HepG2 (cell line): ENCODE measurements around the gene PPP1R1B. TPM values are rescaled to one million over a fixed set of nuclear protein-coding genes. Genes with fewer than 3 reads are reported as not detected.

Experiments used
- AHR ChIP-seq: IDR thresholded peaks from 2 replicates; pipeline ENCODE4 v1.6.1; 2018; ENCODE audit warnings: missing genetic modification reagents, missing compliant biosample characterization
- CREBL2 ChIP-seq: sonication (generic); formaldehyde crosslinking; IDR thresholded peaks from 2 replicates; pipeline ENCODE4 v1.8.1; 2023; ENCODE audit warnings: missing genetic modification reagents, mild to moderate bottlenecking, borderline replicate concordance
- GATA4 ChIP-seq: sonication (generic); IDR thresholded peaks from 2 replicates; pipeline ENCODE4 v1.6.1; 2016; ENCODE audit warnings: antibody characterized with exemption, low read depth, borderline replicate concordance
- HOXA5 ChIP-seq: sonication (generic); formaldehyde crosslinking; IDR thresholded peaks from 2 replicates; pipeline ENCODE4 v1.4.0; 2020; ENCODE audit warnings: missing genetic modification reagents
- HOXA9 ChIP-seq: sonication (generic); formaldehyde crosslinking; IDR thresholded peaks from 2 replicates; pipeline ENCODE4 v1.8.1; 2022; ENCODE audit warnings: missing genetic modification reagents, mild to moderate bottlenecking, moderate library complexity, borderline replicate concordance
- IKZF1 ChIP-seq: fragments of 450-650 bp; IDR thresholded peaks from 2 replicates; pipeline ENCODE4 v1.7.1; 2016
- KLF13 ChIP-seq: sonication (generic); formaldehyde crosslinking; IDR thresholded peaks from 2 replicates; pipeline ENCODE4 v1.4.0; 2020; ENCODE audit warnings: mild to moderate bottlenecking, missing genetic modification reagents
- MAFG ChIP-seq: sonication (generic); formaldehyde crosslinking; IDR thresholded peaks from 2 replicates; pipeline ENCODE4 v1.5.1; 2020; ENCODE audit warnings: mild to moderate bottlenecking, missing genetic modification reagents
- NCOA1 ChIP-seq: sonication (generic); formaldehyde crosslinking; IDR thresholded peaks from 2 replicates; pipeline ENCODE4 v1.9.0; 2021; ENCODE audit warnings: missing genetic modification reagents
- NPAS2 ChIP-seq: sonication (generic); formaldehyde crosslinking; IDR thresholded peaks from 2 replicates; pipeline ENCODE4 v1.8.0; 2022; ENCODE audit warnings: mild to moderate bottlenecking, missing genetic modification reagents, borderline replicate concordance
- PCBP1 ChIP-seq: fragments of 200-400 bp; formaldehyde crosslinking; IDR thresholded peaks from 2 replicates; pipeline ENCODE4 v1.6.1; 2017; ENCODE audit warnings: mild to moderate bottlenecking, low read depth, low read length, borderline replicate concordance
- POGZ ChIP-seq: sonication (generic); formaldehyde crosslinking; IDR thresholded peaks from 2 replicates; pipeline ENCODE4 v1.4.0; 2020; ENCODE audit warnings: mild to moderate bottlenecking, missing genetic modification reagents
- U2AF1 ChIP-seq: fragments of 200-400 bp; formaldehyde crosslinking; optimal IDR thresholded peaks from 2 replicates; pipeline ENCODE3; 2017; ENCODE audit warnings: mild to moderate bottlenecking, low read depth, low read length
- ZBTB34 ChIP-seq: sonication (generic); formaldehyde crosslinking; IDR thresholded peaks from 2 replicates; pipeline ENCODE4 v1.8.0; 2022; ENCODE audit warnings: mild to moderate bottlenecking, missing genetic modification reagents
- ZBTB42 ChIP-seq: sonication (generic); formaldehyde crosslinking; IDR thresholded peaks from 2 replicates; pipeline ENCODE4 v1.5.0; 2020; ENCODE audit warnings: mild to moderate bottlenecking, missing genetic modification reagents
- ZNF562 ChIP-seq: sonication (generic); formaldehyde crosslinking; IDR thresholded peaks from 2 replicates; pipeline ENCODE4 v1.8.0; 2022; ENCODE audit warnings: missing genetic modification reagents, borderline replicate concordance
- ZNF607 ChIP-seq: sonication (generic); formaldehyde crosslinking; IDR thresholded peaks from 2 replicates; pipeline ENCODE4 v1.5.1; 2020; ENCODE audit warnings: missing genetic modification reagents, mild to moderate bottlenecking, borderline replicate concordance
- ZNF770 ChIP-seq: sonication (generic); formaldehyde crosslinking; IDR thresholded peaks from 2 replicates; pipeline ENCODE4 v1.5.0; 2020; ENCODE audit warnings: mild to moderate bottlenecking, missing genetic modification reagents
- polyA plus RNA-seq, 8 experiments: library from polyadenylated mRNA; depleted of rRNA in 3 of 8; stranded (reverse) in 7 of 8; unstranded in 1 of 8; fragments of >200 nt; fragmentation: Illumina TruSeq in 4 of 8; extraction: Trizol in 4 of 8; gene quantifications; 2 replicates each; pipeline versions ENCODE4 v1.2.1 to v1.2.3, GENCODE V29; 2011 to 2016; ENCODE audit warnings: low read depth in 4 of 8, missing spikeins in 1 of 8, mixed read lengths in 1 of 8; ENCODE audit not compliant: insufficient read depth in 1 of 8
- total RNA-seq, 5 experiments: library from RNA; depleted of rRNA; stranded (reverse); fragments of >200 nt; fragmentation: Illumina TruSeq; extraction: Trizol; gene quantifications; 2 replicates each; pipeline ENCODE4 v1.2.3, GENCODE V29; 2016; ENCODE audit warnings: low read depth in 1 of 5
- TF ChIP-seq, protein P1 (sequence below): sonication (generic); formaldehyde crosslinking; IDR thresholded peaks from 2 replicates; pipeline ENCODE4 v1.4.0; 2020; ENCODE audit warnings: missing genetic modification reagents, mild to moderate bottlenecking, borderline replicate concordance
- TF ChIP-seq, protein P2 (sequence below): sonication (generic); formaldehyde crosslinking; IDR thresholded peaks from 2 replicates; pipeline ENCODE4 v1.5.1; 2020; ENCODE audit warnings: missing genetic modification reagents, mild to moderate bottlenecking, borderline replicate concordance

PPP1R1B gene
- total and polyA plus RNA-seq, 2 of the 13 experiments (the other 11 are each of a cell fraction or from before 2014, with no cell fraction given): 0.08 TPM; not detected in 1

GRCh38 chr17:39671651-39672521 lies 45.1 kb downstream of the PPP1R1B start (continued):
- TF ChIP-seq, protein P1, sequence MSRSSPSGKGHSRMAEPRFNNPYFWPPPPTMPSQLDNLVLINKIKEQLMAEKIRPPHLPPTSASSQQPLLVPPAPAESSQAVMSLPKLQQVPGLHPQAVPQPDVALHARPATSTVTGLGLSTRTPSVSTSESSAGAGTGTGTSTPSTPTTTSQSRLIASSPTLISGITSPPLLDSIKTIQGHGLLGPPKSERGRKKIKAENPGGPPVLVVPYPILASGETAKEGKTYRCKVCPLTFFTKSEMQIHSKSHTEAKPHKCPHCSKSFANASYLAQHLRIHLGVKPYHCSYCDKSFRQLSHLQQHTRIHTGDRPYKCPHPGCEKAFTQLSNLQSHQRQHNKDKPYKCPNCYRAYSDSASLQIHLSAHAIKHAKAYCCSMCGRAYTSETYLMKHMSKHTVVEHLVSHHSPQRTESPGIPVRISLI (CRISPR knock-in tag): 0 out of 2 replicates have a peak, but pooled peaks have one; percentile 46
- TF ChIP-seq NPAS2 (CRISPR knock-in tag): no peak
- TF ChIP-seq PCBP1: no peak
- TF ChIP-seq KLF13 (CRISPR knock-in tag): peak; percentile 70; the same call in 1 of the 2 replicates
- TF ChIP-seq ZNF562 (CRISPR knock-in tag): no peak
- TF ChIP-seq IKZF1: no peak
- no peak for TF ChIP-seq MAFG (CRISPR knock-in tag)
- no peak for TF ChIP-seq AHR (CRISPR knock-in tag)
- TF ChIP-seq, protein P2, sequence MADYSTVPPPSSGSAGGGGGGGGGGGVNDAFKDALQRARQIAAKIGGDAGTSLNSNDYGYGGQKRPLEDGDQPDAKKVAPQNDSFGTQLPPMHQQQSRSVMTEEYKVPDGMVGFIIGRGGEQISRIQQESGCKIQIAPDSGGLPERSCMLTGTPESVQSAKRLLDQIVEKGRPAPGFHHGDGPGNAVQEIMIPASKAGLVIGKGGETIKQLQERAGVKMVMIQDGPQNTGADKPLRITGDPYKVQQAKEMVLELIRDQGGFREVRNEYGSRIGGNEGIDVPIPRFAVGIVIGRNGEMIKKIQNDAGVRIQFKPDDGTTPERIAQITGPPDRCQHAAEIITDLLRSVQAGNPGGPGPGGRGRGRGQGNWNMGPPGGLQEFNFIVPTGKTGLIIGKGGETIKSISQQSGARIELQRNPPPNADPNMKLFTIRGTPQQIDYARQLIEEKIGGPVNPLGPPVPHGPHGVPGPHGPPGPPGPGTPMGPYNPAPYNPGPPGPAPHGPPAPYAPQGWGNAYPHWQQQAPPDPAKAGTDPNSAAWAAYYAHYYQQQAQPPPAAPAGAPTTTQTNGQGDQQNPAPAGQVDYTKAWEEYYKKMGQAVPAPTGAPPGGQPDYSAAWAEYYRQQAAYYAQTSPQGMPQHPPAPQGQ (CRISPR knock-in tag): peak; percentile 34; the same call in 1 of the 2 replicates
- no peak for TF ChIP-seq ZNF770 (CRISPR knock-in tag)
- no peak for TF ChIP-seq ZBTB42
- TF ChIP-seq U2AF1: no peak
- no peak; the same call in 1 of the 2 replicates for TF ChIP-seq CREBL2 (CRISPR knock-in tag)
- TF ChIP-seq ZNF607 (CRISPR knock-in tag): no peak
- no peak for TF ChIP-seq POGZ (CRISPR knock-in tag)
- TF ChIP-seq HOXA9 (CRISPR knock-in tag): no peak
- TF ChIP-seq NCOA1 (CRISPR knock-in tag): no peak
- no peak for TF ChIP-seq HOXA5 (CRISPR knock-in tag)
- no peak for TF ChIP-seq ZBTB34 (CRISPR knock-in tag)
- TF ChIP-seq GATA4: no peak
